OCI-LY7 (cell line): Measurements from ENCODE around the gene FIS1. TPM values are rescaled to one million over a fixed set of nuclear protein-coding genes. Genes with fewer than 3 reads are reported as not detected.
A peak's percentile ranks its signal among the peaks of the same experiment; 100 is the strongest.
"Not testable (repeated sequence)": the region's sequence is repeated elsewhere in the genome, so short reads cannot be mapped to it uniquely, and the experiment has no call there.

ENCODE experiments used
- Bru-seq: library from RNA; stranded (reverse); fragments of 400-500 nt; gene quantifications from one replicate; lab custom pipeline; 2021; lab: Mats Ljungman, UMichigan
- BruChase-seq, 2 experiments: library from RNA; stranded (reverse); fragments of 400-500 nt; gene quantifications; one replicate each; lab custom pipeline; 2021; lab: Mats Ljungman, UMichigan
- BruUV-seq: library from RNA; stranded (reverse); fragments of 400-500 nt; replicated peaks from 2 replicates; lab custom pipeline; 2021; lab: Mats Ljungman, UMichigan
- CTCF ChIA-PET: fragments of 300-600 bp; sonication (Branson Sonifier 250); formaldehyde crosslinking; loops from one replicate; lab custom pipeline; 2022; ENCODE audit warnings: antibody characterized with exemption; ENCODE audit not compliant: unreplicated experiment; lab: Charles Lee
- POLR2A ChIA-PET: fragments of 300-600 bp; sonication (Branson Sonifier 250); formaldehyde crosslinking; loops from one replicate; lab custom pipeline; 2022; ENCODE audit warnings: antibody characterized with exemption; lab: Charles Lee
- DNase-seq: peaks from one replicate; pipeline ENCODE4 v3.0.0-alpha.2; 2015; ENCODE audit warnings: low spot score
- H2AFZ ChIP-seq: fragments of 200-600 bp; sonication (generic), shearing (Covaris generic); 2 replicates; pipeline ENCODE4 v1.6.1; 2014; ENCODE audit warnings: mild to moderate bottlenecking, antibody characterized with exemption, low read length, moderate library complexity
- H3K27ac ChIP-seq: fragments of 200-600 bp; sonication (generic); 2 replicates; pipeline ENCODE4 v1.5.1; 2014; ENCODE audit warnings: mixed run types, low read depth, mild to moderate bottlenecking, moderate library complexity, low read length, inconsistent platforms; ENCODE audit not compliant: poor library complexity, severe bottlenecking
- H3K36me3 ChIP-seq: fragments of 200-600 bp; sonication (generic); 2 replicates; pipeline ENCODE4 v1.6.1; 2014; ENCODE audit warnings: mild to moderate bottlenecking, antibody characterized with exemption, low read length, moderate library complexity, mixed read lengths; ENCODE audit not compliant: insufficient read depth
- H3K4me1 ChIP-seq: fragments of 200-600 bp; sonication (generic); 2 replicates; pipeline ENCODE4 v1.5.1; 2014; ENCODE audit warnings: mild to moderate bottlenecking, low read length; ENCODE audit not compliant: insufficient read depth, poor library complexity, severe bottlenecking
- H3K4me2 ChIP-seq: fragments of 200-600 bp; sonication (generic); 2 replicates; pipeline ENCODE4 v1.6.1; 2014; ENCODE audit warnings: mild to moderate bottlenecking, low read length
- H3K4me3 ChIP-seq: fragments of 200-600 bp; sonication (generic); 2 replicates; pipeline ENCODE4 v1.5.1; 2014; ENCODE audit warnings: mild to moderate bottlenecking, low read depth, low read length; ENCODE audit not compliant: poor library complexity, severe bottlenecking
- H3K79me2 ChIP-seq: fragments of 200-600 bp; sonication (generic); 2 replicates; pipeline ENCODE4 v1.6.1; 2016; ENCODE audit warnings: low read depth, mild to moderate bottlenecking, low read length, moderate library complexity, mixed read lengths; ENCODE audit not compliant: insufficient read depth
- H3K9me2 ChIP-seq: fragments of 200-600 bp; sonication (generic); 2 replicates; pipeline ENCODE4 v1.6.1; 2016; ENCODE audit warnings: mild to moderate bottlenecking, low read length, mixed read lengths; ENCODE audit not compliant: insufficient read depth
- H3K9me3 ChIP-seq: fragments of 200-600 bp; sonication (generic); 2 replicates; pipeline ENCODE4 v1.6.1; 2014; ENCODE audit warnings: mild to moderate bottlenecking, mixed run types, low read length, mixed read lengths
- H4K20me1 ChIP-seq: fragments of 200-600 bp; sonication (generic); 2 replicates; pipeline ENCODE4 v1.6.1; 2014; ENCODE audit warnings: mild to moderate bottlenecking, antibody characterized with exemption, low read length, moderate library complexity, mixed read lengths; ENCODE audit not compliant: insufficient read depth
- EZH2phosphoT487 ChIP-seq: fragments of 200-600 bp; sonication (generic); IDR thresholded peaks from 2 replicates; pipeline ENCODE4 v1.6.1; 2018; ENCODE audit warnings: low read depth, borderline replicate concordance, mild to moderate bottlenecking, mixed run types, antibody characterized with exemption, low read length, moderate library complexity, mixed read lengths
- intact Hi-C: fragments of 100-400 bp; cut with micrococcal nuclease; formaldehyde crosslinking; loops from one replicate; pipeline ENCODE4 v1.10.0; 2022; ENCODE audit not compliant: unreplicated experiment
- long read RNA-seq: library from polyadenylated mRNA; stranded (forward); transcript quantifications from one replicate; pipeline ENCODE4 v2.0.0, GENCODE V29; 2022
- total RNA-seq, 2 experiments: library from RNA; depleted of rRNA in 1 of 2; stranded (reverse); fragments of >200 nt in 1 of 2; shearing (Covaris generic) in 1 of 2; gene quantifications; 2 replicates each; pipeline ENCODE4 v1.2.3, GENCODE V29; 2014 to 2022
- TF ChIP-seq, protein P1 (sequence below): fragments of 200-600 bp; sonication (generic); conservative IDR thresholded peaks from 2 replicates; pipeline ENCODE4 v1.5.1; 2014; ENCODE audit warnings: mild to moderate bottlenecking, antibody characterized with exemption, low read length, moderate library complexity, mixed read lengths

The FIS1 gene
- total RNA-seq (2014; rRNA removed; shearing (Covaris generic)), result 92.7 and 114 TPM in 2 replicates
- total RNA-seq (2022), result 93.4 and 102 TPM in 2 replicates
- percentile 70 among the genes with signal in this experiment for Bru-seq, nascent RNA
- percentile 79 among the genes with signal in this experiment for BruChase-seq, experiment 1, labeled RNA remaining after a 6-hour chase
- percentile 73 among the genes with signal in this experiment for BruChase-seq, experiment 2, labeled RNA remaining after a 2-hour chase
- long read RNA-seq, transcript FIS1-201 (5 exons, 734 nt), result major isoform, 20 of 25 reads
- long read RNA-seq, partial matches to known transcripts, result 0 of 25 reads
- long read RNA-seq, other reads (novel, unspliced or antisense), result 2 of 25 reads

DNA sequence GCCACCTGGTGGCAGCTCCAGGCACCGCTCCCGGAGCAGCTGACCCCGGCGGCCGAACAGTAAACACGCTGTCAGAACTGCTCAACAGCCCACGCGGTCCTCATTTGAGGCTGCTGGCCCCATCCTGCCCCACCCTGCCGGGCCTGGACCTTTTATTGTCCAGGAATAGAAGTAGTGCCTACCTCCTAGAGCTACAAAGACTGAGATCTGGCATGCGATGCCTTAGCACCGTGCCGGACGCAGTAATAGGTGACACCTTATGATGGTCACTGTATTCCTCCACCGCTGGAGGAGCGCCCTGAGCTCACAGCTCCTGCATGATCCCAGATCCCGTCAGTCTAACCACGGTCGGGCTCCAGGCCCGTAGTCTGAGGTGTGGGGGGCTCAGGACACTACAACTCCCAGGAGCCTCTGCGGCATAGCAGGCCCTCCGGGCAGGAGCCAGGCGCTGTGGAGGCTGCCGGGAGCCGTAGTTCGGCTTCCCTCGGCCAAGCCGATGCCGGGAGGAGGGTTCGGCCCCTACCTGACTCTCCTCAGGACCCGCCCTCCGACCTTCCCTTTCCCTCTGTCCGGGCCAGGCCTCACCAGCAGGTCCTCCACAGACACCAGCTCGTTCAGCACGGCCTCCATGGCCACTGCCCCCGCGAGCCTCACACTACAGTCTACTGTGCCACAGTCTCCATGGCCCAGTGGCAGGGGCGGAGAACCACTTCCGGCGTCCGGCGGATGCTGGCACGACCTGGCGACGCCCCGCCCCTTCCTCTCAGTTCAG is at the start of gene FIS1:
Gene FIS1 (minus strand): TSS at position 707 of the 772 bp plus-strand sequence. CDS start 77 bp downstream, at position 630.
- CTCF ChIA-PET, result interaction anchor here (0.6 to 1.2 kb wide), 4 partner anchors 8 to 38 kb away, joined by 3 to 6 read pairs (median 4); partner anchors contain the start of gene ZNHIT1
- POLR2A ChIA-PET, result interaction anchor here (1.0 to 1.8 kb wide), 4 partner anchors 27 to 355 kb away, joined by 3 to 4 read pairs (median 3); partner anchors contain the start of genes UFSP1 and ZNHIT1
- Histone ChIP-seq H2AFZ (peak within 1 kb of the TSS; percentile 36; the same call in 1 of the 2 replicates), H3K36me3 (peaks cover 51% of the 10 kb centered on the region), H4K20me1 (no peaks in the 10 kb centered on the region), H3K9me2 (no peaks in the 10 kb centered on the region), H3K4me2 (peak within 1 kb of the TSS; percentile 92), H3K79me2 (peaks cover 25% of the 10 kb centered on the region; the same call in 1 of the 2 replicates), H3K9me3 (no peaks in the 10 kb centered on the region), H3K27ac (peak within 1 kb of the TSS; percentile 58), H3K4me3 (peak within 1 kb of the TSS; percentile 87), H3K4me1 (peaks cover 18% of the 10 kb centered on the region)
- TF ChIP-seq, protein P1, sequence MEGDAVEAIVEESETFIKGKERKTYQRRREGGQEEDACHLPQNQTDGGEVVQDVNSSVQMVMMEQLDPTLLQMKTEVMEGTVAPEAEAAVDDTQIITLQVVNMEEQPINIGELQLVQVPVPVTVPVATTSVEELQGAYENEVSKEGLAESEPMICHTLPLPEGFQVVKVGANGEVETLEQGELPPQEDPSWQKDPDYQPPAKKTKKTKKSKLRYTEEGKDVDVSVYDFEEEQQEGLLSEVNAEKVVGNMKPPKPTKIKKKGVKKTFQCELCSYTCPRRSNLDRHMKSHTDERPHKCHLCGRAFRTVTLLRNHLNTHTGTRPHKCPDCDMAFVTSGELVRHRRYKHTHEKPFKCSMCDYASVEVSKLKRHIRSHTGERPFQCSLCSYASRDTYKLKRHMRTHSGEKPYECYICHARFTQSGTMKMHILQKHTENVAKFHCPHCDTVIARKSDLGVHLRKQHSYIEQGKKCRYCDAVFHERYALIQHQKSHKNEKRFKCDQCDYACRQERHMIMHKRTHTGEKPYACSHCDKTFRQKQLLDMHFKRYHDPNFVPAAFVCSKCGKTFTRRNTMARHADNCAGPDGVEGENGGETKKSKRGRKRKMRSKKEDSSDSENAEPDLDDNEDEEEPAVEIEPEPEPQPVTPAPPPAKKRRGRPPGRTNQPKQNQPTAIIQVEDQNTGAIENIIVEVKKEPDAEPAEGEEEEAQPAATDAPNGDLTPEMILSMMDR, result peak; percentile 92
- no peak for TF ChIP-seq EZH2phosphoT487
- peak; percentile 94 for DNase-seq
- intact Hi-C loops, result loop anchor here (2.0 to 5.0 kb wide), 2 partner anchors 26 to 38 kb away; partner anchors contain the start of gene ZNHIT1
- BruUV-seq, result no TSS peak

DNA sequence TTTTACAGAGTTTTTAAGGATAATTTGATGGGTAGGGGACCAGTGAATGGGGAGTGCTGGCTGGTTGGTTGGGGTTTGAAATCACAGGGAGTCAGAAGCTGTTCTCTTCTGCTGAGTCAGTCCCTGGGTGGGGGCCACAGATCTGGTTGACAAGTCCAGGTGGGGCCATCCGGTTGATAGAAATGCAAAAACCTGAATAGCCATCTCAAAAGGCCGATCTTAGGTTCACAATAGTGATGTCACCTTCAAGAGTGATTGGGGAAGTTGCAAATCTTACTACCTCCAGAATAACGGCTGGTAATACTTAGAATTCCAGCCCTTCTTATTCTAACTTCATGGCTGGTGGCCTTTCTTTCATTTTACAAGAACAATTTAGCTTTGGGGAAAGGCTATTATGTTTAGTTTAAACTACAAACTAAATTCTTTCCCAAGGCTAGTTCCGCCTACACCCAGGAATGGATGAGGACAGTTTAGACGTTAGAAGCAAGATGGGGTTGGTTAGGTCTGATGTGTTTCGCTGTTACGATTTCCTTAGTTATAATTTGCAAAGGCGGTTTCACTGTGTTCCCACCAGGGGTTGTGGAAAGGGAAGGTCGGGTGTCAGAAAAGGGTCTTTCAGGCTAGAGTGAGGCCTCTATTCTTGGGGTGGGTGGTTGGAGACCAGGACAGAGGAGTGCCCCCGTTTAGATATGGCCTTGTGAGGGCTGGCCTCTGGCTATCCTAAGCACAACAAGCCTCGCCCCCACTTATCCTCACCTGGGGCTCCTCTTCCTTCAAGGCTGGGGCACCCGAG is 49.4 kb upstream of the FIS1 start:
- Histone ChIP-seq H3K4me3 (no peak overlapping the region), H3K27ac (no peak overlapping the region), H3K79me2 (no peaks in the 10 kb centered on the region), H3K9me2 (no peaks in the 10 kb centered on the region), H4K20me1 (no peaks in the 10 kb centered on the region), H2AFZ (no peak overlapping the region), H3K36me3 (no peaks in the 10 kb centered on the region), H3K4me2 (no peak overlapping the region), H3K4me1 (peaks cover 6% of the 10 kb centered on the region), H3K9me3 (no peaks in the 10 kb centered on the region)
- intact Hi-C loops, result no loop called here
- no peak for DNase-seq
- BruUV-seq, result no TSS peak
- TF ChIP-seq, protein P1, result no peak
- no peak for TF ChIP-seq EZH2phosphoT487
- ChIA-PET POLR2A (interaction anchor here (0.6 to 1.1 kb wide), 2 partner anchors 28 to 359 kb away, joined by 3 read pairs; partner anchors contain the start of gene IFT22), CTCF (interaction anchor here (0.7 kb wide), 1 partner anchor 65 kb away, joined by 3 read pairs; no protein-coding TSS in a partner anchor)

DNA sequence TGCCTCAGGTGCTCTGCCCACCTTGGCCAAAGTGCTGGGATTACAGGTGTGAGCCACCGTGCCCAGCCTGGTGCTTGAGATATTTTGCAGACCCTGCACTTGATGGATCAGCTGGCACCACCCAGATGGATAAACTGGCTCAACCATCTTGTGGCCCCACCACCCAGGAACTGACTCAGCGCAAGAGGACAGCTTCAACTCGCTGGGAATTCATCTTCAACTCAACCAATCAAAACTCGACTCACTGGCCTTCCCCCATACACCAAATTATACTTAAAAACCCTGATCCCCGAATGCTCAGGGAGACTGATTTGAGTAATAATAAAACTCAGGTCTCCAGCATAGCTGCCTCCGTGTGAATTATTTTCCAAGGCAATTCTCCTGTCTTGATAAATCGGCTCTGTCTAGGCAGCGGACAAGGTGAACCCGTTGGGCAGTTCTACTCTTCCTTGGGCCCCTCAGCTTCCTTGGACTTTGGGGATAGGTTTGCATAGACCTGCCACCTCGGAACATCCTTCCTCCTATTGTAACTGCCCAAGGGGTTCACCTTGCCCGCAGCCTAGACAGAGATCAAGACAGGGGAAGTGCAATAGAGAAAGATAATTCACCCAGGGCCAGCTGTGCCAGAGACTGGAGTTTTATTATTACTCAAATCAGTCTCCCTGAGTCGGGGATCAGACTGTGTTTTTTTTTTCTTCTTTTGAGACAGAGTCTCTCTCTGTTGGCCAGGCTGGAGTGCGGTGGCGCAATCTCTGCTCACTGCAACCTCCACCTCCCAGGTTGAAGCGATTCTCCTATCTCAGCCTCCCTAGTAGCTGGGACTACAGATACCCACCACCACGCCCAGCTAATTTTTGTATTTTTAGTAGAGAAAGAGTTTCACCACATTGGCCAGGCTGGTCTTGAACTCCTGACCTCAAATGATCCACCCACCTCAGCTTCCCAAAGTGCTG is 48.5 kb upstream of the FIS1 start:
- H4K20me1 ChIP-seq, H3K4me3 ChIP-seq, H3K27ac ChIP-seq, H2AFZ ChIP-seq, DNase-seq, H3K79me2 ChIP-seq, intact Hi-C loops, H3K9me2 ChIP-seq, BruUV-seq, H3K36me3 ChIP-seq, H3K4me2 ChIP-seq, H3K4me1 ChIP-seq, H3K9me3 ChIP-seq: not testable (repeated sequence)
- ChIA-PET CTCF (interaction anchor here (0.7 kb wide), 1 partner anchor 64 kb away, joined by 3 read pairs; no protein-coding TSS in a partner anchor), POLR2A (interaction anchor here (0.6 to 1.1 kb wide), 2 partner anchors 29 to 359 kb away, joined by 3 read pairs; partner anchors contain the start of gene IFT22)
